ENCODE data around the gene LRRC45. TPM values are rescaled to one million over a fixed set of nuclear protein-coding genes. Genes with fewer than 3 reads are reported as not detected.
A peak's percentile ranks its signal among the peaks of the same experiment; 100 is the strongest.

Gene LRRC45
- total and polyA plus RNA-seq, 2 donors (not counting 1 experiment from before 2014, with no cell fraction given): 2.3 to 9.9 TPM

GRCh38 chr17:82065638-82066303, 42.7 kb downstream of the LRRC45 start, which contains the start of gene DUS1L:
Gene DUS1L (minus strand): TSS chr17:82065804. CDS start chr17:82065059, 745 bp downstream.
- Histone ChIP-seq H3K27ac (ENCODE audit: insufficient read depth, low read length) (peak within 1 kb of the TSS; percentile 62), H4K20me1 (ENCODE audit: control insufficient read depth, extremely low read depth, insufficient read depth, low read length) (no peaks in the 10 kb centered on the region), H3K9me3 (ENCODE audit: control insufficient read depth, insufficient read depth, low read depth, low read length) (no peaks in the 10 kb centered on the region), H3K79me2 (ENCODE audit: control insufficient read depth, insufficient read depth, low read length) (peaks cover 12% of the 10 kb centered on the region), H3K4me1 (ENCODE audit: control insufficient read depth, extremely low read depth, insufficient read depth, low read length) (no peaks in the 10 kb centered on the region), H3K36me3 (ENCODE audit: control insufficient read depth, insufficient read depth, low read length) (peaks cover 16% of the 10 kb centered on the region), H3K9ac (ENCODE audit: insufficient read depth, low read length) (peak within 1 kb of the TSS; percentile 79), H3K27me3 (ENCODE audit: control insufficient read depth, insufficient read depth, low read length) (no peaks in the 10 kb centered on the region), H3K4me2 (ENCODE audit: extremely low read depth, insufficient read depth, low read length) (peak within 1 kb of the TSS; percentile 97), H3K4me3 (replicated peaks in 1 of 4; ENCODE audit: control extremely low read depth in 1 of 4, insufficient read depth in 1 of 4, low read depth in 3 of 4, low read length in 4 of 4) (peak within 1 kb of the TSS; percentile 53 to 85 (median 80)), H2AFZ (ENCODE audit: low read length) (peak within 1 kb of the TSS; percentile 98)
- peak; percentile 49 to 61 for DNase-seq (ENCODE audit: low read depth in 2 of 2)
- TF ChIP-seq CTCF (conservative IDR thresholded peaks at IDR 0.05 in 1 of 2, IDR thresholded peaks at IDR 0.05 in 1 of 2; ENCODE audit: low read depth in 1 of 2, low read length in 2 of 2) (no peak), EZH2 (IDR thresholded peaks at IDR 0.05; ENCODE audit: low read length, missing control alignments) (no peak)

GRCh38 chr17:82070611-82071010, 47.5 kb downstream of the LRRC45 start:
- TF ChIP-seq CTCF (conservative IDR thresholded peaks at IDR 0.05 in 1 of 2, IDR thresholded peaks at IDR 0.05 in 1 of 2; ENCODE audit: low read depth in 1 of 2, low read length in 2 of 2) (no peak), EZH2 (IDR thresholded peaks at IDR 0.05; ENCODE audit: low read length, missing control alignments) (no peak)
- Histone ChIP-seq H3K79me2 (ENCODE audit: control insufficient read depth, insufficient read depth, low read length) (peaks cover 2% of the 10 kb centered on the region), H3K9me3 (ENCODE audit: control insufficient read depth, insufficient read depth, low read depth, low read length) (no peaks in the 10 kb centered on the region), H3K27ac (ENCODE audit: insufficient read depth, low read length) (no peak overlapping the region), H3K27me3 (ENCODE audit: control insufficient read depth, insufficient read depth, low read length) (no peaks in the 10 kb centered on the region), H3K9ac (ENCODE audit: insufficient read depth, low read length) (no peak overlapping the region), H3K4me2 (ENCODE audit: extremely low read depth, insufficient read depth, low read length) (no peak overlapping the region), H4K20me1 (ENCODE audit: control insufficient read depth, extremely low read depth, insufficient read depth, low read length) (no peaks in the 10 kb centered on the region), H2AFZ (ENCODE audit: low read length) (no peak overlapping the region), H3K4me3 (replicated peaks in 1 of 4; ENCODE audit: control extremely low read depth in 1 of 4, insufficient read depth in 1 of 4, low read depth in 3 of 4, low read length in 4 of 4) (no peak overlapping the region), H3K36me3 (ENCODE audit: control insufficient read depth, insufficient read depth, low read length) (no peaks in the 10 kb centered on the region), H3K4me1 (ENCODE audit: control insufficient read depth, extremely low read depth, insufficient read depth, low read length) (no peaks in the 10 kb centered on the region)
- no peak for DNase-seq (ENCODE audit: low read depth in 2 of 2)

GRCh38 chr17:82072827-82073226, 49.7 kb downstream of the LRRC45 start:
- TF ChIP-seq EZH2 (IDR thresholded peaks at IDR 0.05; ENCODE audit: low read length, missing control alignments) (no peak), CTCF (conservative IDR thresholded peaks at IDR 0.05 in 1 of 2, IDR thresholded peaks at IDR 0.05 in 1 of 2; ENCODE audit: low read depth in 1 of 2, low read length in 2 of 2) (no peak)
- H4K20me1 ChIP-seq (ENCODE audit: control insufficient read depth, extremely low read depth, insufficient read depth, low read length): no peaks in the 10 kb centered on the region
- H3K79me2 ChIP-seq (ENCODE audit: control insufficient read depth, insufficient read depth, low read length): no peaks in the 10 kb centered on the region
- no peaks in the 10 kb centered on the region for H3K4me1 ChIP-seq (ENCODE audit: control insufficient read depth, extremely low read depth, insufficient read depth, low read length)
- no peaks in the 10 kb centered on the region for H3K9me3 ChIP-seq (ENCODE audit: control insufficient read depth, insufficient read depth, low read depth, low read length)
- H3K4me3 ChIP-seq (replicated peaks in 1 of 4; ENCODE audit: control extremely low read depth in 1 of 4, insufficient read depth in 1 of 4, low read depth in 3 of 4, low read length in 4 of 4): no peak overlapping the region
- H3K27ac ChIP-seq (ENCODE audit: insufficient read depth, low read length): no peak overlapping the region
- H3K4me2 ChIP-seq (ENCODE audit: extremely low read depth, insufficient read depth, low read length): no peak overlapping the region
- H3K36me3 ChIP-seq (ENCODE audit: control insufficient read depth, insufficient read depth, low read length): no peaks in the 10 kb centered on the region
- H3K9ac ChIP-seq (ENCODE audit: insufficient read depth, low read length): no peak overlapping the region
- H2AFZ ChIP-seq (ENCODE audit: low read length): no peak overlapping the region
- DNase-seq (ENCODE audit: low read depth in 2 of 2): no peak
- H3K27me3 ChIP-seq (ENCODE audit: control insufficient read depth, insufficient read depth, low read length): no peaks in the 10 kb centered on the region
